Islet of Langerhans (tissue), 1 donor: Measurements from ENCODE around the gene AADACL4.
"Not testable (repeated sequence)": the region's sequence is repeated elsewhere in the genome, so short reads cannot be mapped to it uniquely, and the experiment has no call there.

Source experiments
- FAIRE-seq: peaks from one replicate; lab custom pipeline; 2011; peaks lifted over from hg19 to GRCh38; lab: Jason Lieb, UNC

AADACL4 gene

DNA sequence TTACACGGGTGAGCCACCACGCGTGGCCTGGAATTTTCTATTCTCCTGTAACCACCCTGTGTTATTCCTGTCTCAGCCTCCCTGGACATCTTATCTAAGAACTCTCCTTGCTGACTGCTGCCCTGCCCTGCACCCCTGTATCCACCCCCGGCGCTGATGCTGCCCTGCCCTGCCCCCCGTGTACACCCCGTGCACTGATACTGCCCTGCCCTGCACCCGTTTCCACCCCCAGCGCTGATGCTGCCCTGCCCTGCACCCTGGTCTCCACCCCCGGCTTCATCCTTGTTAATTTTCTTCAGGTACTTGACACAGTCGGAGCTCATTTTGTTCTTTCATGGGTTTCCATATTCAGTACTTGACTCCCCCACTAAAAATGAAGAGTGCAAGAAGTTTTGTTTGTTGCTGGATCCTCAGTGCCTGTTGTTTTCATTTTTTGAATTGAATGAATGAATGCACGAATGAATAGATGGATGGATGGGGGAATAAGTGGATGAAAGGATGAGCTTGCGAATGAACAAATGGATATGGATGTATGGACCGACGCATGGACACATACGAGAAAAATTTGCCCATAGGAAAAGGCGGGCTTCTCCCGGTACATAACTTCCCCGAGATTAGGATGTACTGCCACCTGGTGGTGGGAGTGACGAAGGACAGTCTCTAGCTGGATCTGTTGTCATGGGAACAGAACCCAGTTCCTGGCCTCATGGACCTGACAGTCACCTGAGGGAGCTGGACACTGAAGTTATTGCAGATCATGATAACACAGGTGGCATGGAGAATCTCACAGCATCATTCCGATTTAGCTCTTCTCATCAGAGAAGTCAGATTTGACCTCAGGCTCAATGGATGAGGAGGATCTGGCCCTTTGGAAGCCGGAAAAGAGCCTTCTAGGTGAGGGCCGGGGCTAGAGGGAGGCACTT is 14.9 kb downstream of the AADACL4 start:
- no peak for FAIRE-seq

DNA sequence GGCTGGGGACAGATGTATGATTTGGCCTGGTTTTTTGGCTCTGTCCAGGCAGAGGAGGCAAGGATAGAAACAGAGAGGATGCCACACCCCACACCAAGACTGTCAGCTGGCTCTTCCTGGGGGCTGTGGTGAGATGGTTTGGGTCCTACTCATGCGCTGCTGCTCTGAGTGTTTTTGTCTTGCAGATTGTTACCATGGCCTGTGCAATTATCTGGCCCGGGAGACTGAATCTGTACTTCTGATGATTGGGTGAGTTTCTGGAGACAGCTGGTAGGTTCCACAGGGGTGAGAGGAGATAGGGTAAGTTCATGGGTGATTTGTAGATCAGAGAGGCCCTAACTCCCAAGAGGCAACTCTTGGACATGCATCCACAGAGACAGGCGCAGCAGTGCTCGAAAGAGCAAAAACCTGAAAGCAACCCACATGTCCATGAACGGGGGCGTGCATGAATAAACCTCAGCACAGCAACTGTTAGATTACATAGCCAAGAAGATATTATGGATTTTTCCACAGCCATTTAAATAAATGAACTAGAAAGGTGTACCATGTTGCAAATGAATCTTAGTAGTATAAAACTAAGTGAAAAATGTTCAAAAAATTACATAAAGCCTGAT is 17.8 kb downstream of the AADACL4 start:
- no peak for FAIRE-seq

DNA sequence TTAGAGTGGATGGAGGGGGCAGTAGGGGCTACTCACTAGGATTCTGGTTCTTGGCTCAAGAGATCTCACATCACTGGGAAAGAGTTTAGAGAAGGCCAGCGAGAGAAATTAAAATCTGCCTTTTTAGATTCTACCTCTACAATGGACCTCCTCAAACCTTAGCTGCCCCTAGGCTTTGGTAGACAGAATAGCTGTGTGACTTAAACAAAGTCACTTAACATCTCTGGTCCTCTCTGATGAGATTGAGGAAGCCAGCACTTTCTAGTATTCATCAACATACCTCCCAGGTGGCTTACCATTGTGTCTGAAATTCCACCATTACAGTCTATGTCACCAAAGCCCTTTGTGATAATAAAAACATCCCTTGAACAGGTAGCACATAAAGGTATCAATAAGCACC is 18.7 kb downstream of the AADACL4 start:
- FAIRE-seq: no peak

DNA sequence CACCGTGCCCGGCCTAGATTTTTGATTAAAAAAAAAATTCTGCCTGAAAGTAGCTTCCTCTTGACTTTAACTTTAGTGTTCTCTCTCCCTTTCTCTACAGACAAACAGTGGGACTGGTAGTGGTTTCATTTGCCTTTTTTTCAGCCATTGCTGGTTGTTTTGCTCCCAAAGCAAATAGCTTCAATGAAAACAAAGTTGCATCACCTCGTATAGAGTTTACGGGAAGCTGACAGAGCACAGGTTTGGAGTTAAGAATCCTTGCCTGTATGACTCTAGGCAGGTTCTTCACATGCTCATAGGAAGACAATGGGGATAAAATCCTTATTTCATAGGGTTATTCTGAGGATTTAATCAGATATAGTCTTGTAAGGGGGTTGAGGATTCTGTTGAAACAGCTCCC is 21.6 kb downstream of the AADACL4 start:
- no peak for FAIRE-seq

DNA sequence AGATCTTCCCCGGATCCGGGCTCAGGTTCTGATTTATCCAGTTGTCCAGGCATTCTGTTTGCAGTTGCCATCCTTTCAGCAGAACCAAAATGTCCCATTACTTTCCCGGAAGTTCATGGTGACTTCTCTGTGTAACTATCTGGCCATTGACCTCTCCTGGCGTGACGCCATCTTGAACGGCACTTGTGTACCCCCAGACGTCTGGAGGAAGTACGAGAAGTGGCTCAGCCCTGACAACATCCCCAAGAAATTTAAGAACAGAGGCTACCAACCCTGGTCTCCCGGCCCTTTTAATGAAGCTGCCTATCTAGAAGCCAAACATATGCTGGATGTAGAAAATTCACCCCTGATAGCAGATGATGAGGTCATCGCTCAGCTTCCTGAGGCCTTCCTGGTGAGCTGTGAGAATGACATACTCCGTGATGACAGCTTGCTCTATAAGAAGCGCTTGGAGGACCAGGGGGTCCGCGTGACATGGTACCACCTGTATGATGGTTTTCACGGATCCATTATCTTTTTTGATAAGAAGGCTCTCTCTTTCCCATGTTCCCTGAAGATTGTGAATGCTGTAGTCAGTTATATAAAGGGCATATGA is 22.4 kb downstream of the AADACL4 start:
- no peak for FAIRE-seq

DNA sequence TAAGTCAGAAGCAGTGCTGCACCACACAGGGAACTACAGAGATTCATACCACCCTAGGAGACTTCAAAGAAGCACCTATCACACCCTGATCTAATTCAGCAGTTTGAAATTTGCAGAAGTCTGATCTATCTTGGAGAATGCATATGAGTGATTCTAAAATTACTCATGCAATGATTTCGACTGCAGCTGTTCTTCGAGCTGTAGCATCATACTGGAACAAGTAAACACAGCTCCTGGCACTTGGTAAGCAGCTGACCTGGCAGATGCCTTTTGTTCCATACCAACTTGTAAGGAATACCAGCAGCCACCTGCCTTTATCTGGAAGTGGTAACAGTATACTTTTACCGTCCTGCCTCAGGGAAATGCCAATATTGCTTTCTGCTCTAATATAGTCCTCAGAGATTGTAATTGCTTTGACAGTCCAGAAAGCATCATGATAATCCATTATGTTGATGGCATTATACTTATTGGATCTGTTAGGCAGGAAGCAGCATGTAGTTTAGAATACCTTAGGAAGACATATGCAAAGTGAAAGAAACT is 25.7 kb downstream of the AADACL4 start:
- no peak for FAIRE-seq

DNA sequence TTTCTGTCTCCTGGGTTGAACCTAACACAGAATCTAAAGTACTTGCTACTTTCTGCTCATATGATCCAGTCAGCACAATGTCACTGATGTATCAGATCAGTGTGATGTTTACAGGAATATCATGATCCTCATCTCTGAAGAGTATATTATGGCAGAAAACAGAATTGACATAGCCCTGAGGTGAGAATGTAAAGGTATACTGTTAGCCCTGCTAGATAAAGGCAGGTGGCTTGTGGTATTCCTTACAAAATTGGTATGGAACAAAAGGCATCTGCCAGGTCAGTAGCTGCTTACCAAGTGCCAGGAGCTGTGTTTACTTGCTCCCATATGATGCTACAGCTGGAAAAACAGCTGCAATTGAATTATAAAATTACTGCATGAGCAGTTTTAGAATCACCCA is 30.5 kb downstream of the AADACL4 start:
- no peak for FAIRE-seq

DNA sequence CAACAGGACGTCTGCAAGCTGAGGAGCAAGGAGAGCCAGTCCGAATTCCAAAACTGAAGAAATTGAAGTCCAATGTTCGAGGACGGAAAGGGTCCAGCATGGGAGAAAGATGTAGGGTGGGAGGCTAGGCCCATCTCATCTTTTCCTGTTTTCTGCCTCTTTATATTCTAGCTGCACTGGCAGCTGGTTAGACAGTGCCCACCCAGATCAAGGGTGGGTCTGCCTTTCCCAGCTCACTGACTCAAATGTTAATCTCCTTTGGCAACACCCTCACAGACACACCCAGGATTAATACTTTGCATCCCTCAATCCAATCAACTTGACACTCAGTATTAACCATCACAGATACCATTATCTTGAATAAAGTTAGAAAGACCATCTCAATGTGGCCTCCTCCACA is 32.2 kb downstream of the AADACL4 start:
- FAIRE-seq: not testable (repeated sequence)

DNA sequence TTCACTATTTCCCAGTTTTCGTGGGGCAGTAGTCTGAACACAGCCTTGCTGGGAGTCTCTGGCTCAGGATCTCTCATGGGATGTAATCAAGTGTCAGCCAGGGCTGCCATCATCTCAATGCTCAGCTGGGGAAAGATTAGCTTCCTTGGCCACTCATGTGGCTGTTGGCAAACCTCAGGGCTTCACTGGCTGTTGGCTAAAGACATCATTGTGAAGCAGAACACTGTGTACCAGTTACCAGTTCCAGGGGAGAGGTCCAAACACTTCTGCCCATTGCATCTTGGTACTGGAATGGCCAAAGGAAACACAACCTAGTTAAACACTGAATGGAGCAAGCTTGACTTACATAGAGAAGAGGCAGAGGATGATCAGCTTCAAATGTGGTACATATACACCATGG is 33.7 kb downstream of the AADACL4 start:
- no peak for FAIRE-seq

DNA sequence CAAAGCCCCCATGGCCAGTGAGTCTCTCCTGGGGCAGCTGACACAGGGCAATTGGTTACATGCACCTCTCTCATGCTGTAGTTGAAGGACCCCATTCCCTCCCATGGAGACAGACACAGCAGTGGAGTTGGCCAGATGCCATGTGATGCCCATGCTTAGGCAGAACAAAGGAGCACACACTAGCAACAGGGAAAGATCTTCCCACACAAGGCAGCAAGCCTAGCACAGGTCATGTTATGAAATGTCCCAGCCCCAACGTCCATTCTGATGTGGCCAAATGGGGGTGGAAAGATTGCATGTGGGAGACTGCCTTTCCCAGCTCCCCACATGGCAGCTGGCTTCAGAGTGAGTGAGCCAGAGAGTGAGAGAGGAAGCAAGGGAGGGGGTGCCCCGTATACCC is 34.5 kb downstream of the AADACL4 start:
- FAIRE-seq: no peak

DNA sequence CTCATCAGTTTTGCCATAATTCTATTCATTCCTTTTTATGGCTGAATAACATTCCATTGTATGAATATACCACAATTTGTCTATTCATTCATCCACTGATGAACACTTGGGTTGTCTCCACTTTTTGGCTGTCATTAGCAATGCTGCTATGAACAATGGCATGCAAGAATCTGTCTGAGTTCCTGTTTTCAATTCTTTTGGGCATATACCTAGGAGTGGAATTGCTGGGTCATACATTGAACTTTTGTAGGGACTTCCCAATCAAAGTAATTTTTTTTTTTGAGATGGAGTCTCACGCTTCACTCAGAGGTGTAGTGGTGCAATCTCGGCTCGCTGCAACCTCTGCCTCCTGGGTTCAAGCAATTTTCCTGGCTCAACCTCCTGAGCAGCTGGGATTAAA is 34.9 kb downstream of the AADACL4 start:
- no peak for FAIRE-seq

DNA sequence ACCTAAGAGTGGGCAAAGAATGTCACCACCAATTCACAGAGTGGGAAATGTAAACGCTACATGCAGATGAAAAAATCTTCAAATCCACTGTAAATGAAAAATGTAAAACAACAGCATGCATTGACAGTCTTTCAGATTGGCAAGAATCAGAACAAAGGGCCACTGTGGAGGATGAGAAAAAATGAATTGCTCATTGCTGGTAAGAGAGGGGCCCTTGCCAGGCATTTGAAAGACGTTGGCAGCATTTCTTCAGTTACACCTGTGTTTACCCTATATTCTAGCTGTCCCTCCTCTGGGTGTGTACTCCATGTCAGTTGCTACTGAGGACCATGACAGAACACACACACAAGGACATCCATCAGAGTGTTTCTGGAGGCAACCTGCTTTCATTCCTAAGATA is 46.3 kb downstream of the AADACL4 start:
- no peak for FAIRE-seq

DNA sequence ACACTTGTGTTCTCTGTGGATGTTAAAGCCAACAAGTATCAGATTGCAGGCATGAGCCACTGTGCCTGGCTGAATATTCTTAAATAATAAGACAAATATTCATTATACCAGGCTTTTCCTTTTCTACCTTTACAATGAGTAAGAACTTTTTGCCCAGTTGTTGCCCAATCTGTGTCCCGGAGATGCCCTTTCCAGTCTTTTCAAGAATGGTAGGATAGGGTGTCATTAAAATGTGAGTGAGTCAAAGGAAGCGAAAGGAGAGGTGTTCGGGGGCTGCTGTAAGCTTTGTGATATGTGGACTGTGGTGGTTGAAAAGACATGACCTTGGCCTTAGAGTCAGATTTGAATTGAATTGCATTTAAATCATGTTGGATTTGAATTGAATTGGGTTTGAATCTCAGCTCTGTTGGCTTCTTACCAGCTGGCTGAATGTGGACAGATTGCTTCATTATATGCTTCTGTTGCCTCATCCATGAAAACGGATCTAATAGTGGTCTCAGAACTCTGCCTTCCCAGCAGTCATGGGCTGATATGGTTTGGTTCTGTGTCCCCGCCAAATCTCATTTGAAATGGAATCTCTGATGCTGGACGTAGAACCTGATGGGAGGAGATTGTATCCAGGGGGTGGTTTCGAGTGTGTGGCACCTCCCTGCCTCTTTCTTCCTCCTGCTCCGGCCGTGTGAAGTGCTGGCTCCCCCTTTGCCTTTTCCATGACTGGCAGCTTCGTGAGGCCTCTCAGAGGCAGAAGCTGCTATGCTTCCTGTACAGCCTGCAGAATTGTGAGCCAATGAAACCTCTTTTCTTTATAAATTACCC is 49.3 kb downstream of the AADACL4 start:
- FAIRE-seq: no peak

DNA sequence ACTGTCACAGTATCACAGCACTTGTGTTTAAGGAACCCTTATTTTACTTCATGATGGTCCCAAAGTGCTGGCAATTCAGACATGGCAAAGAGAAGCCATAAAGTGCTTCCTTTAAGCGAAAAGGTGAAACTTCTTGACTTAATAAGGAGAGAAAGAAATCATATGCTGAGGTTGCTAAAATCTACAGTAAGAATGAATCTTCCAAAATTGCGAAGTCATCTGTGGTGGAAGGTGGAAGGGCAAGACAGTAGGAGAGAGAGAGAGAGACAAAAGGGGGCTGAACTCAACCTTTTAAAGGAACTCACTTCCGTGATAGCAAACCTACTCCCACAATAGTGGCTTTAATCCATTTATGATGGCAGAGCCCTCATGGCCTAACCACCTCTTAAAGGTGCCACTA is 52.8 kb downstream of the AADACL4 start:
- FAIRE-seq: no peak

DNA sequence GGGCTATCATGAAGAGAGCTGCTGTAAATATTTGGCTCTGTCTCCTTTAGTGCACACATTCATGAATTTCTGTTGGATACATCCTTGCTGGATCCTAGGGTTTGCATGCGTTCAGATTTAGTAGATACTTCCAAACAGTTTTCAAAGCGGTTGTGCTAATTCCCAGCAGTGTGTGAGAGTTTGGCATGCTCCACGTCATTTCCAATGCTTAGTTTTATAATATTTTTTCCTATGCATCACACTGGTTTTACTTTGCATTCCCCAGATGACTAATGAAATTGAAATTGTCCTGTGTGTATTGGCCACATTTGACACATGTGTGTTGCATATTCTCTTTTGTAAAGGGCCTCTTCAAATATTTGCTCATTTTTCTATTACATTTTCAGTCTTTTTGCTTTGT is 53.5 kb downstream of the AADACL4 start:
- no peak for FAIRE-seq

DNA sequence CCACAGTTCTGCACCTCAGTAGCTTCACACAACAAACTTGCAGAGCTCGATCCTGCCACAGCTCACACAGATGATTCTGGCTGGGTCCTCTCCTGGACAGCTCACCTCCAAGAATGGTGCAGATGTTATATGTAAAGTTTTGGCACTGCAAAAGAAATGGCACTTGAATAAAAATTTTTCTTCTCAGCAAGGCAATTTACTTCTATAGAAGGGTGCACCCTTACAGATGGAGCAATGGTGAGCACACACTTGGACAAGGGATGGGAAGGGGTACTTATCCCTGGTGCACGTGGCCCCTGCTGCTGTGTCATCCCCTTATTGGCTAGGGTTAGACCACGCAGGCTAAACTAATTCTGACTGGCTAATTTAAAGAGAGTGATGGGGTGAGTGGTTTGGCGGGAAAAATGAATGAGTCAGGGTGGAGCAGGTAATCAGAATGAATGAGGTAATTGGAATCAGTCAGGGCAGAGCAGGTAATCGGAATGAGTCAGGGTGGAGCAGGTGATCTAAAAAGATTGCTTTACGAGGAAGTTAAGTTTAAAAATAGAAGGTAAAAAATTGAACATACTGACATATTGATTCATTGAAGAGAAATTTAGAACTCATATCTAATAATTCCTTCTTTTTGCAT is 60.1 kb downstream of the AADACL4 start:
- no peak for FAIRE-seq

DNA sequence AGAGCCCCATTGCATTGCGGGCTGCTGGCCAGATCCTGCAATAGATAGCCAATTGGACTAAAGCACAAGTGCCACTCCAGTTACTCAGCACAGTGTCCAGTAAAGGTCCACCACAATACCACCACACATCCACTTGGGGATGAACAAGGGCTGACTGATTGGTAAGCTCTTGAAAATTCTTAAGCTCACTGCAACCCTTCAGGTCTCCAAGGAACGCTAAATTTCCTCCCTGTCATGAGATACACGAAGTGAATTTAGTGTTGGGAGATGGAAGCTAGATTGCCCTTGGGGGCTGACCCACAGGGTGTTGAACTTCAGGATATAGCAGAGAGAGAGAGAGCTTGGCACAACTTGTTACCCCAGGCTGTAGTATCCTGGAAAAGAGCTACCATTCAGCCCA is 62.2 kb downstream of the AADACL4 start:
- no peak for FAIRE-seq

DNA sequence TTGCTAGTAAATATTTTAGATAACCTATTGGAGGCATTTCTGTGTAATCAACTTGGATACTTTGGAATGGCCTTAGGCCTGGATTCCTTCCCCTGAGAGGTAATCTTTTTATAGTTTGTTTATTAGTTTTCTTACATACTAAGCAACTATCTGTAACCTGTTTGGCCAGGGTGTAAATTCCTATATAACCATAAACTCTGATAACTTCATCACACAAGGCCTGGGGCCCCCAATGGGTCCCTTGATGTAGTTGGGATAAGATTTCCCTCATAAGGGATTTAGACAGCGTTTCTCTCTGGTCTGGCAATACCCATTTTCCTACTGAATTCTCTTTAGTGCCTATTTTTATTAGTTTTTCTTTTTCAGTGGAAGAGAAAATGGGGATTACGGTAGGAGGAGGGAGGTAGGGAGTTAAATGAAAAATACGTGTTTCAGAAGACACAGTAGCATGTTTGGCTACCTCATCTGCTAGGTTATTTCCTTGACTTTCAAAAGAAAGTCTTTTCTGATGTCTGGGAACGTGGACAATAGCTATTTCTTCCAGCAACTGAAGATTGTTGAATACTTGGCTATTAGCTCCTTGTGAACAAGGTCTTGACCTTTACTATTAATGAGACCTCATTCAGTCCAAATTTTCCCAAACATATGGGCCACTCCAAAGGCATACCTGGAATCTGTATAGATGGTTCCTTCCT is 64.7 kb downstream of the AADACL4 start:
- no peak for FAIRE-seq

DNA sequence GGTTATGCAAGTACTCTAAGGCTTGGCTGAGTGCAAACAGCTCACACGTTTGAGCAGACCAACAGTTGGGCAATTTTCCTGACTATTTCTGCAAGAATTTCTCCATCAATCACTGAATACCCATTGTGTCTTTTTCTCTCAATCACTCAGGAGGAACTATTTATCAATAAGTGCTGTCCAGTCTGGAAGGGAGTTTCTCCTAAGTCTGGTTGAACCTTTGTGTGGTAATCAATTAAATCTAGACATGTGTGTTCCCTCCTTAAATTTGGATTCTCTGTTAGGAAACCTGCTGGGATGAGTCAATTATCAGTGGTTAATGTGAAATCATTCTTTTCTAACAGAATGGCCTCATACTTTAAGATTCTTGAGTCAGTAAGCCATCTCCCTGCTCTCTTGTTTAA is 65.2 kb downstream of the AADACL4 start:
- no peak for FAIRE-seq

DNA sequence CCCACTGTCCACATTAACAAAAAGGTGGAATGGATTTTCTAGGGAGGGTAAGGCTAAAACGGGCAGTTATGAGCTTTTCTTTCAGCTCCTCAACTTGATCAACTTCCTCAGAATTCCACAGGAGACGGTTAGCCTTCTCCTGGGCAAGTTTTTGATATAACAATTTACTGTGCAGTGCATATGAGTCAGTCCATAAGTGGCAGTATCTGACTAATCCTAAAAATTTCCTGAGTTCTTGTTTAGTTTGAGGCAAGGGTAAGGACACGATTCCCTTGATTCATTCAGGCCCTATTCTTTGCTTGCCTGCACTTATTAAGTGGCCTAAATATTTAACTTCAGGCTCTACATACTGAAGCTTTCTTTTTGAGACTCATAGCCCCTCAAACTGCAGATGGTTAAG is 65.8 kb downstream of the AADACL4 start:
- no peak for FAIRE-seq

DNA sequence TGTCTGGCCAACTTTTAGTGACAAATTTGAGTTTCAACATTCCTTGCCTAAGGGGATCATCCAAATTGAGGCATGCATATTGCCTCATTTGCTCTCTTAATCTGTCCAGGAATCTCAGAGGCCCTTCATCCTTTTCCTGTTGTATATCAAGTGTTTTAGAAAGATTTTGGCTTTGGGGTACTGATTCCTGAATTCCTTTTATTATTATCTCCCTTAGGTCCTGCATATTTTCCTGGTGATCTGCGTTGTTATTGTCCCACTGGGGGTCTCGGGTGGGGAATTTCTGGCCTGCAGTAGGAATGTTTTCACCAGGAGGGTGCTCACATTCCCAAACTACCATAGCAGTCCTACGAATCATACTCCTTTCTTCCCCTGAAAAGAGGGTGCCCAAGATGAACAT is 67.7 kb downstream of the AADACL4 start:
- FAIRE-seq: no peak
